ACC112 (cell line): ENCODE measurements around the gene RAP1A.

ENCODE experiments used
- H2AFZ ChIP-seq: fragments of 200-600 bp; sonication (generic); one replicate; pipeline ENCODE4 v1.6.0; 2017; ENCODE audit warnings: antibody characterized with exemption, low read length; ENCODE audit not compliant: unreplicated experiment
- H3K27ac ChIP-seq: fragments of 200-600 bp; sonication (generic); 2 replicates; pipeline ENCODE4 v1.5.1; 2014; ENCODE audit warnings: low read depth, mild to moderate bottlenecking, antibody characterized with exemption, low read length, moderate library complexity
- H3K27me3 ChIP-seq: fragments of 200-600 bp; sonication (generic); 2 replicates; pipeline ENCODE4 v1.6.1; 2014; ENCODE audit warnings: mild to moderate bottlenecking, antibody characterized with exemption, low read length, moderate library complexity, mixed read lengths; ENCODE audit not compliant: insufficient read depth
- H3K36me3 ChIP-seq: fragments of 200-600 bp; sonication (generic); 2 replicates; pipeline ENCODE4 v1.6.1; 2016; ENCODE audit warnings: mild to moderate bottlenecking, antibody characterized with exemption, low read length, moderate library complexity, mixed read lengths; ENCODE audit not compliant: insufficient read depth
- H3K4me1 ChIP-seq: fragments of 200-600 bp; sonication (generic); one replicate; pipeline ENCODE4 v1.6.1; 2016; ENCODE audit warnings: low read length, mixed read lengths; ENCODE audit not compliant: insufficient read depth, unreplicated experiment, control insufficient read depth
- H3K4me3 ChIP-seq: fragments of 200-600 bp; sonication (generic); 2 replicates; pipeline ENCODE4 v1.5.1; 2014; ENCODE audit warnings: mild to moderate bottlenecking, low read depth, low read length
- H3K79me2 ChIP-seq: fragments of 200-600 bp; sonication (generic); one replicate; pipeline ENCODE4 v1.6.0; 2016; ENCODE audit warnings: low read length; ENCODE audit not compliant: control insufficient read depth, unreplicated experiment, insufficient read depth

The RAP1A gene

DNA sequence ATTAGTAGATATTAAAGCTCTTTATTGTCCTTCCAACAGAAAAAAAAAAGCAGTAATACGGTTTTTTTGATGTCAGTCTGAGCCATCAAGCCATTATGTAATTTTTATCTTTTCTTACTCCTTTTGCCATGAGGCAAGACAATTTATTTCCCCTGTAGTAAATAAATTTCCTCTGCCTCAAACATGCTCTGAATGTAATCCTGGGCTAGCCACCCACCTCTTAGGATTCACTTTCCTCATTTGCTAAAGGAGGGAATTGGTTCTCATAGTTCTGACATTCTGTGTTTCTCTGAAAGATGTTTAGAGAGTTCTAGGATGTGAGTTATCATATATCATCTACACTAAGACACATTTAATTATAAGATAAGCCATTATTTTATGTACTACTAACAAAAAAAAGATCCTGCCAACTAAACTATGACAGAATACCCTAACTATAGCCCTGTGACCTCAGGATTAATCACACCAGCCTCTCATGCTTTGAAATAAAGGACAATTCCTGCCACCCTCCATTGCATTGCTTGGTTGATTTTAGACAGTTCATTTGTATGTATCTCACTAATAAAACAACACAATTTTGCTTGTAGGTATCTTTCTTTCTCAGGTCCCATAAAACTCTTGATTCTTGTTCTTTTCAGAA, 34.0 kb upstream of the RAP1A start:
- Histone ChIP-seq H3K27ac (no peak overlapping the region), H3K4me3 (no peak overlapping the region), H3K79me2 (no peaks in the 10 kb centered on the region), H3K27me3 (no peaks in the 10 kb centered on the region), H2AFZ (no peak overlapping the region), H3K4me1 (no peaks in the 10 kb centered on the region), H3K36me3 (no peaks in the 10 kb centered on the region)

DNA sequence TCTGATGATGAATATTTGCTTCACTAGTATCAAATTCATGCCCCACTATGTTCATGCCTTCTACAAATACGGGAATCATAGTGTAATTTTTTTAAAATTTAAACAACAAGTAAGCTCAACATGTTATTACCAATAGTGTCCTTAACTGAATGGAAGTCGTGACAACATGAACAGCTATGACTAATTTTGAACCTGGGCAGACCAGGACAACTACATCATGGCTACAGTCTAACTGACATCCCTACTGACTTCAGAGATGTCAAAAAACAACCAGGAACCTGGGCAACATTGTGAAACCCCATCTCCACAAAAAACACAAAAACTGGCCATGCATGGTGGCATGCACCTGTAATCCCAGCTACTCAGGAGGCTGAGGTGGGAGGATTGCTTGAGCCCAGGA, 33.5 kb upstream of the RAP1A start:
- no peak overlapping the region for H2AFZ ChIP-seq
- H3K27ac ChIP-seq = no peak overlapping the region
- no peaks in the 10 kb centered on the region for H3K4me1 ChIP-seq
- H3K79me2 ChIP-seq = no peaks in the 10 kb centered on the region
- H3K27me3 ChIP-seq = no peaks in the 10 kb centered on the region
- no peak overlapping the region for H3K4me3 ChIP-seq
- H3K36me3 ChIP-seq = no peaks in the 10 kb centered on the region

DNA sequence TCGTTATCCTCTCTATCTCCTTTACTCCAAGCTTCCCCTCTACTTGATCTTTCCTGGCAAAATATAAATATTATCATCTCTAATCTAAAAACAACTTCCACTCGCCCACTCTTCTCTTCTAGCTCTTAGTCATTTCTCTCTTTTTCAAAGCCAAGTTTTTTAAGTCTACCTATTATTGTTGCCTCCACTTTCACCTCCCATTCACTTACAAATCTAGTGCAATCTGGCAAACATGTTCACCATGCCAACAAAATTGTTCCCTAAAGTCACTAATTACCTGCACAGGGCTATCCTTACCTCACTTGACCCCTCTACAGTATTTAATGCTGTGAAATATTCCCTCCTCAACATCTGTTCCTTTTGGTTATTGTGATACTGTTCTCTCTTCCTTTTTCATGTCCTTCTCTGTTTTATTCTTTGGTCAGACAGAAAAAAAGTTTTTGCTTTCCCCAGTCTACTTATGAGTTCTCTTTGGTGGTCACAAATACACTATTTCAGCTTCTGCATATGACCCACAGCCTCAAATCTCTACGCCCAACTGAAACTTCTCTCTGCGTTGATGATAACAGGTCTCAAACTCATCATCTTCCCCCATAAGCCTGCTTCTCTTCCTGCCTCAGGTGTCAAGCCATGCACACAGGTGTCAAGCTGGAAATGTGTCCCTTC, 31.9 kb upstream of the RAP1A start:
- H3K27ac ChIP-seq = no peak overlapping the region
- H3K4me1 ChIP-seq = peaks cover 7% of the 10 kb centered on the region
- no peak overlapping the region for H3K4me3 ChIP-seq
- H3K36me3 ChIP-seq = no peaks in the 10 kb centered on the region
- H3K79me2 ChIP-seq = no peaks in the 10 kb centered on the region
- no peaks in the 10 kb centered on the region for H3K27me3 ChIP-seq
- H2AFZ ChIP-seq = no peak overlapping the region

DNA sequence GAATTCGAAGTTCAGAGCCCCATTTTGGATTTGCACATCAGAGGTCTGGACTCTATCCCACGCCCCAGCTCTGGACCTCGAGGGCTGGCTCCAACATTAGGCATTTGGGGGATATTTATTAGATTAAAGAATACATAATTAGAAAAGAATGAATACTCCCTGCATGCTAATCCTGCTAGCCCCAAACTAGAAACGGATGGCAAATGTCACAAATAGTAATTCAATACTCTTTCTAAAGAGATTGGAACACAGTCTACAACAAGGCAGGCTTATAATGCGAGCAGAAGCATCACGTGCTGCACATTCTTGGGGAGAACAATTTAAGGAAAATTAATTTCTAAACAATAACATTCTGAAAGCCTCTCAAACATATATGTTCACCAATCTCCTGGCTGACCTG, 27.7 kb upstream of the RAP1A start:
- Histone ChIP-seq H3K4me1 (peaks cover 20% of the 10 kb centered on the region), H3K4me3 (no peak overlapping the region), H3K79me2 (no peaks in the 10 kb centered on the region), H2AFZ (no peak overlapping the region), H3K27ac (no peak overlapping the region), H3K27me3 (no peaks in the 10 kb centered on the region), H3K36me3 (no peaks in the 10 kb centered on the region)

DNA sequence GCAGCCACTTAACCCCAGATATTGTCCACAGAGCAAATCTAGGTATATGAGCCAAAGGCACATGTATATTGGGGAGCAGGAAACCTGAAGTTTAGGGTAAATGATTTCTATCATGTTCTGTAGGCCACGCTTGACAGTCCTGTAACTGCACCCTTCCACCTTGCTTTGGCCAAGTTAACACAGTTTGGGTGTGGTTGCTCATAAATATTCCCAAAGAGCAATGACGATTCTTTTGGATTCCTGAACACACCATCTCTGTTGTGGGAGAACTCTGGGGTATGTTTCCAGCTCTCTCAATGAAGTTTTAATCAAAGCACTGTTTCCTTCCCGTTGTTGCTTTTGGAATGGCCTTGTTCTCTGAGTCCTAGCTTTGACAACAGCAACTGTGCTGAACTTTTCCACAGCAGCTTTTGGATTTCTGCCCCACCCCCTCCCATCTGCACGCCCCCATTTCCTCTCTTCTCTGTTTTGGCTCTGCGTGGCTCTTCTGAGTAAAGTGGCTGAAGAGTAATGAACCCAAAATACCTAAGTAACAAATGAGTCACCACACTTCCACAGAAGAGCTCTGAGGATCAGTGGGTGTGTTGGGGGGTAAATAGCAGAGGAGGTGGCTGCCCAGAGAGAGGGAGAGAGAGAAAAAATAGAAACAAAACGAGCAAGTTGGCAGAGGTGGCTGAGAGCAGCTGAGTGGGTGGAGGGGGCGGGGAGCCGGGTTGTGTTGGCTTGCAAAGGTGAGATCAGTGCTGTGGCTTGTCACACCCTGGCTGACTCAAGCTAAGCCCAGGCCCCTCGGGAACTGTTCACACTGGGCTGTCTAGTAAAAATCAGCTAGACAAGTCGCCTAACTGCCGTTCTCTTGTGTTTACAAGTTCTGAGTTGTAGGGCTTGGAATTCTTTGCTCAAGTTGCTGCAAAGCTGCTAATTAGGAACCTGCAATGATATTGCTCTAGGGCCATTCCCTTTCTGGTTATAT, 26.9 kb upstream of the RAP1A start:
- Histone ChIP-seq H3K79me2 (no peaks in the 10 kb centered on the region), H3K27me3 (no peaks in the 10 kb centered on the region), H3K4me3 (peak overlapping the region; percentile 49), H2AFZ (peak overlapping the region; percentile 2), H3K4me1 (peaks cover 20% of the 10 kb centered on the region), H3K27ac (no peak overlapping the region), H3K36me3 (no peaks in the 10 kb centered on the region)

DNA sequence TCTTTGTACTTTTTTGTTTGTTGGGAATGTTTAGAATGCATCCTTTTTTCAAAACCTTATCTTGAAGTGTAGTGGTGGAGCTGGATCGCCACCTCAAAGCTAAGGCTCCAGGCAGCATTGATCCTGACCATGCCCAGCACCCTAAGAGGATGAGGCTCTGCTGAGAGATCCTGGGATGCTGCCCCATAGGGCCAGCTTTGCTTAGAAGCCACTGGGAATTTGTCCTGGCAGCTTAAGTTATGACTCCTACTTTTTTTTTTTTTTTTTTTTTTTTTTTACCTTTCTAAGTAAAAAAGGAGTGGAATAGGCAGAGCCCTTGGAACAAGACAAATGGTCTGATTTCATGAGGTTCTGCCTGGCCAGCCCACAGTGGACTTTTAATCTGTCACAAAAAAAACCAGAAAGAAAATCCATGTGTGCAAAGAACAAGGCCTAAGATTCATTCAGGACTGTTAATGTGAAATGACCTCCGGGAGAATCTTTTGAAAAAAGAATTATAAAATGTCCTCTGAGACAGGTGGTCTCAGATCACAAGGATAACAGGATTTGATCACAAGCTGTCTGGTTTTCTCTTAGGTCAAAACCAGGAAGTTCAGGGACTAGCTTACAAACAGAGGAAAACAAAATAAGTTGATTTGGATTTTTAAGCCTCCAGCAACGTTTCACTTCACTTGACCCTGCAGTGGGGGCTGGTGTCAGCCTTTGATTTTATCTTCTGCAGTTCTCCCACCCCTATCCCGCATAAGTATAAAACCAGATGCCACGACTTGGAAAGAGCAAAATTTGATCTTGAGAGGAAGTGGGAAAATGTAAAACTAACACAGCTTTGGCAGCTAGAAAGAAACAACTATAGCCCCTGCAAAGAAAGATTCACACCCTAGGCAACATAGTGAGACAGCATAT, 25.9 kb upstream of the RAP1A start:
- Histone ChIP-seq H3K36me3 (no peaks in the 10 kb centered on the region), H3K27ac (no peak overlapping the region), H3K4me3 (peak overlapping the region; percentile 49), H2AFZ (no peak overlapping the region), H3K27me3 (no peaks in the 10 kb centered on the region), H3K79me2 (no peaks in the 10 kb centered on the region), H3K4me1 (peaks cover 20% of the 10 kb centered on the region)

DNA sequence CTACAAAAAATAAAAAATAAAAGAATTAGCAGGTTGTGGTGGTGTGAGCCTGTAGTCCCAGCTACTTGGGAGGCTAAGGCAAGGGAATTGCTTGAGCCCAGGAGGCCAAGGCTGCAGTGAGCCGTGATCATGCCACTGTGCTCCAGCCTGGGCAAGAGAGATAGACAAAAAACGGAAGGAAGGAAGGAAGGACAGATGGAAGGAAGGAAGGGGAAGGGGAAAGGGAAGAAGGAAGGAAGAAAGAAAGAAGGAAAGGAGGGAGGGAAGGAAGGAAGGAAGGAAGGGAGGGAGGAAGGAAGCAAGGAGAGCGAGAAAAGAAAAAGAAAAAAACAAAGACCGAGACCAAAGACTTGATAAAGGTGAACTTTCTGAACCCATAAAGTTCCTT, 25.3 kb upstream of the RAP1A start:
- H3K4me1 ChIP-seq = peaks cover 20% of the 10 kb centered on the region
- H2AFZ ChIP-seq = no peak overlapping the region
- H3K36me3 ChIP-seq = no peaks in the 10 kb centered on the region
- H3K27ac ChIP-seq = no peak overlapping the region
- H3K4me3 ChIP-seq = no peak overlapping the region
- no peaks in the 10 kb centered on the region for H3K79me2 ChIP-seq
- H3K27me3 ChIP-seq = no peaks in the 10 kb centered on the region

DNA sequence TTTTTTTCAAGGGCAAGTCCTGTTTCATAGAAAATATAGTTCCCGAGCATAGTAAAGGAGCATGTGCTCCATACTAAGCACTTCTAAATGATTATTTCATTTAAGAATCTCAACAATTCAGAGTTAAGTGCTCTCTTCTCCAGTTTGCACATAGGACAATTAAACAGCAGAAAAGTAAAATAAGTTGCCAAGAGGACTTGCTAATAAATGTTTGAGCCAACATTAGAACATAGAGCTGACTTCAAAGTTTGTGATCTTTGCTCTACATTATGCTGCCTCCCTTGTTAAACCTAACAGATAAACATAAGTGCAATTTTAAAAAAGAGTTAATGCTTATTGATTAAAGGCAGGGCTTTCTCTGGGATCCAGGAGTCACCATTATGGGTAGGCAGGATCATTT, 23.8 kb upstream of the RAP1A start:
- no peak overlapping the region for H3K4me3 ChIP-seq
- peaks cover 20% of the 10 kb centered on the region for H3K4me1 ChIP-seq
- H3K27ac ChIP-seq = no peak overlapping the region
- no peaks in the 10 kb centered on the region for H3K27me3 ChIP-seq
- H3K79me2 ChIP-seq = no peaks in the 10 kb centered on the region
- H3K36me3 ChIP-seq = no peaks in the 10 kb centered on the region
- H2AFZ ChIP-seq = no peak overlapping the region

DNA sequence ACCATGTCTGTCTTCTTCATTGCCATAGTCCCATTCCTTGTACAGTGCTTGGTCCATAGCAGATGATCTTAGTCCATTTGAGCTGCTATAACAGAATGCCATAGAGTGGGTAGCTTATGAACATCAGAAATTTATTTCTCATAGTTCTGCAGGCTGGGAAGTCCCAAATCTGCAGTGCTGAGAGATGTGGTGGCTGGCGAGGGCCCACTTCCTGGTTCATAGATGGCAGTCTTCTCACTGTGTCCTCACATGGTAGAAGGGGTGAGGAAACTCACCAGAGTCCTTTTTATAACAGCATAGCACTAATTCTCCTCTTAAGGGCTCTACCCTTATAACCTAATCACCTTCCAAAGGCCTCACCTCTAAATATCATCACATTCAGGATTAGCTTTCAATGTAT, 23.1 kb upstream of the RAP1A start:
- H3K36me3 ChIP-seq = no peaks in the 10 kb centered on the region
- H3K4me3 ChIP-seq = no peak overlapping the region
- peaks cover 20% of the 10 kb centered on the region for H3K4me1 ChIP-seq
- no peaks in the 10 kb centered on the region for H3K79me2 ChIP-seq
- H3K27me3 ChIP-seq = peaks cover 1% of the 10 kb centered on the region; the same call in 1 of the 2 replicates
- H3K27ac ChIP-seq = no peak overlapping the region
- no peak overlapping the region for H2AFZ ChIP-seq

DNA sequence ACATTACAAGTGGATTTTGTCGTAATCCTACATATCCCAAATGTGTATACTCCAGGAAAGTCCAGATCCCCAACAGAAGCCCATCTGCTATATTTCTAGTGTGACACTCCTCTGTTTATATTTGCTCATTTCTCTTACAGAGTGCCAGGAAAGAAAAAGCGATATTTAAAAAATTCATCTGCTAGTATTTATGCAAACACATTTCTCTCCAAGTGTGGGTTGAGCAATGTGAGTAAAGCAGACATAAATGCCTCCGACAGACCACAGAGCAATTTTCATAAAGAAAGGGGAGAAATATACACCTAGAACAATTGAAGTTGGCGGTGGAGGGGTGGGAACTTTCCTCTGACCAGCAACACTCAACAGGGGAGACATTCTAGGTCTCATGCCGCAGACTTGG, 22.2 kb upstream of the RAP1A start:
- H3K79me2 ChIP-seq = no peaks in the 10 kb centered on the region
- no peak overlapping the region for H3K4me3 ChIP-seq
- H3K36me3 ChIP-seq = no peaks in the 10 kb centered on the region
- H3K4me1 ChIP-seq = peaks cover 14% of the 10 kb centered on the region
- H3K27me3 ChIP-seq = peaks cover 8% of the 10 kb centered on the region
- H3K27ac ChIP-seq = no peak overlapping the region
- H2AFZ ChIP-seq = no peak overlapping the region
